ENCODE measurements around the gene MYMX.

DNA sequence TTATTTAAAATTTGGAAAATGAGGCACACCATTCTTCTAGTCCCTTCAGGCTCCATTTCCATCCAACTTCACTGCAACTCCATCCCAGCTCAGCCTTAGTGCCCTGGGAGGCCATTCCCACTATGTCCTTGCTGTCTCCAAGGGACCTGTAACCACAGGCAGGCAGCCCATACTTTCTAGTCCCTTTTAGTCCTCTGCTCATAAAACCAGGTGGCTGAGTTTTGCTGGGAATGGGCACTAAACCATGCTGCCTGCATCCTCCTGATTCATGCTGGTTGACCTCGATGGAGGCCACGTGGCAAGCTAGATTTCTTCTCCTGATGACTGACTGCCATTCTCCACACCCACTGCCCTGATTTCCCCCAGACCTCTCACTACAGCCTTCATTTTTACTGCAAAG, 27.5 kb upstream of the MYMX start:
- TF ChIP-seq GATA3 (IDR thresholded peaks at IDR 0.05; ENCODE audit: low read depth, low read length): no peak
- no peak for TF ChIP-seq GATA2 (IDR thresholded peaks at IDR 0.05; ENCODE audit: low read depth, low read length)
